Measurements from ENCODE around the gene DACH1. TPM values are rescaled to one million over a fixed set of nuclear protein-coding genes. Genes with fewer than 3 reads are reported as not detected.

DACH1 gene
- total and polyA plus RNA-seq, 2 of the 8 experiments (the other 6 are each of a cell fraction or from before 2014, with no cell fraction given), result 0.12 to 0.67 TPM

GRCh38 chr13:71877256-71877653, 10.3 kb upstream of the DACH1 start (continued):
- no peak for TF ChIP-seq KDM1A (IDR thresholded peaks at IDR 0.05; ENCODE audit: borderline replicate concordance, low read length)
- peak; percentile 52 for TF ChIP-seq ASH2L (IDR thresholded peaks at IDR 0.05; ENCODE audit: low read length)
- TF ChIP-seq E2F6 (IDR thresholded peaks at IDR 0.05), result peak; percentile 92
- peak; percentile 79 for TF ChIP-seq MAX (IDR thresholded peaks at IDR 0.05)
- no peak for TF ChIP-seq SIRT6 (IDR thresholded peaks at IDR 0.05; ENCODE audit: low read length)
- TF ChIP-seq BRCA1 (IDR thresholded peaks at IDR 0.05; ENCODE audit: low read depth, low read length), result no peak
- TF ChIP-seq POLR2AphosphoS5 (IDR thresholded peaks at IDR 0.05; ENCODE audit: low read depth, low read length), result no peak

Data from H1 (cell line).